Measurements from ENCODE around the gene TBC1D16.

GRCh38 chr17:79976451-79976850 lies 59.2 kb downstream of the TBC1D16 start:
- TF ChIP-seq, protein P1, sequence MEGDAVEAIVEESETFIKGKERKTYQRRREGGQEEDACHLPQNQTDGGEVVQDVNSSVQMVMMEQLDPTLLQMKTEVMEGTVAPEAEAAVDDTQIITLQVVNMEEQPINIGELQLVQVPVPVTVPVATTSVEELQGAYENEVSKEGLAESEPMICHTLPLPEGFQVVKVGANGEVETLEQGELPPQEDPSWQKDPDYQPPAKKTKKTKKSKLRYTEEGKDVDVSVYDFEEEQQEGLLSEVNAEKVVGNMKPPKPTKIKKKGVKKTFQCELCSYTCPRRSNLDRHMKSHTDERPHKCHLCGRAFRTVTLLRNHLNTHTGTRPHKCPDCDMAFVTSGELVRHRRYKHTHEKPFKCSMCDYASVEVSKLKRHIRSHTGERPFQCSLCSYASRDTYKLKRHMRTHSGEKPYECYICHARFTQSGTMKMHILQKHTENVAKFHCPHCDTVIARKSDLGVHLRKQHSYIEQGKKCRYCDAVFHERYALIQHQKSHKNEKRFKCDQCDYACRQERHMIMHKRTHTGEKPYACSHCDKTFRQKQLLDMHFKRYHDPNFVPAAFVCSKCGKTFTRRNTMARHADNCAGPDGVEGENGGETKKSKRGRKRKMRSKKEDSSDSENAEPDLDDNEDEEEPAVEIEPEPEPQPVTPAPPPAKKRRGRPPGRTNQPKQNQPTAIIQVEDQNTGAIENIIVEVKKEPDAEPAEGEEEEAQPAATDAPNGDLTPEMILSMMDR (IDR thresholded peaks at IDR 0.05), result no peak
- TF ChIP-seq POLR2AphosphoS5 (IDR thresholded peaks at IDR 0.05), result no peak

Measured in gastroesophageal sphincter (tissue), 3 donors.